HG03432 (cell line): Measurements from ENCODE around the gene LMX1A.

Experiments used
- ATAC-seq: cut with Tn5 transposase; IDR thresholded peaks from one replicate; pipeline ENCODE4 v1.9.1; 2021; ENCODE audit warnings: mild to moderate bottlenecking, moderate library complexity; ENCODE audit not compliant: unreplicated experiment

Gene LMX1A

DNA sequence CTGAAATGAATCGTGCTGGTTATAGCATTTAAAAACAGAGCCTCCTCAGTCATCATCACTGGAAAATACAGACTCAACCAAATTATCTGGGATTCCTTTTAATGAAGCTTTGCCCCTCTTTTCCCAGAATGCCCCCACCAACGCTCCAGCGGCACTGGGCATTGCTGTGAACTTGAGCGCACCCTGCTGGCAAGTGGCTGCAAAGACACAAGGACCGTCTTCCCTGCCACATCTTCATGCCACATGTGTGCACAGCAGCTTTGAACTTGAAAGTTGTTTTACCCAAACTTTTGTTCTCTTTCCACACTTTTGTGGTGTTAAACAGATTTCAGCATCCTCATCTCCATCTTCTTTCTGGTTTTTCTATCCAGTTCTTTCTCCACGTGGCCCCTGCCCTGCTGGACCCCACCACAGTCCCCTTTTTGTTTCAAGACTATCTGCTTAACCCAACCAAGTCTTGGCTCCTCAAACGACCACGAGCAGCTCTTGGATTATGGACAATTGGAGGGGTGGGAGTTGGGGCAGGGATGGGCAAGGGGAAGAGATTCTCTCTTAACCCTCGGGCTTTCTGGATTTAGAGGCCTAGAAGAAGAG lies 12.8 kb upstream of the LMX1A start:
- peak; percentile 71 for ATAC-seq

DNA sequence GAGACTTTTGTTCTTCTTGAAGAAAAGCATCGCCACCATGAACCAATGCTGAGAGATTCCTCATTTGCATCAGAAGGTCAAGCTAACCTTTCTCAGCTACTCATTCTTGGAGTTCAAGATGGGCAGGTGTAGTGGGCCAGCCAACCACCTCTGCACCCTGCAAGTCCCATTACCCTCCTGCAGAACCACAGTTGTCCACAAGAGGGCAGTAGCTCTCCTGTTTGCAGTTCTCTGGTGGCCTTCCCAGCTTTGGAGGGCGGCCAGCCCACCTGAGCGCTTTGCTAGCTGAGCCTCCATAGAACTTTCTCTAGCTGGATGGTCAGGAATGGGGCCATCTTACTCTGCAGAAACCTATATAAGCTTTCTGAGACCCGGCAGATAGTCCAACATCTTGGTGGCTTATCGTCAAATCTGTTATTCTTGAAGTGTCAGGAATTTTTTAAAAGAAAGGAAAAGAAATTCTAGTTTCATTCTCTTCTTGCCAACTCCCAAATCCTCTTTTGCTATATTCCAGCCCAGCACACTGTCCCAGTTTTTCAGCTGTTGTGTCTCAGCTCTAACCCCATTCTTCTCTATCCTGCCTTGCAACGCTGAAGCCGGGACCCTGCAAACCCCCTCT lies 11.0 kb upstream of the LMX1A start:
- peak; percentile 74 for ATAC-seq

DNA sequence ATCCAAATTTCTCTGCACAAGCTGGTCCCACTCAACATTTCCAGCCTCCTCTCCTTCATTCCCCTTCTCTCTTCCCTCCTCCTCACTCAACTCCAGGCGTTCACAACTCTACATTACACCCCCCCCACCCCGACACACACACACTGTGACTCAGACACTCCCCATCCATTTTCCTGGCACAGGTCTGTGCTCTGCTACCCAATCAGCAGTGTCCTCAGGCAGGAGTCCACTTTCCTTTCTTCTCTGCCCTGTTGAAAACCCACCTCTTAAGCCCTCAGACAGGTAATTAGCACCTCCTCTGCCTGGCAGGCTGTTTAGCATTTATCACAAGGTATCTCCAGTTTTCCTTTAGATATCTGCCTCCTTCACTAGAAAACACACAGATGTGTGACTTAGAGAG lies 8.8 kb upstream of the LMX1A start:
- ATAC-seq = no peak

DNA sequence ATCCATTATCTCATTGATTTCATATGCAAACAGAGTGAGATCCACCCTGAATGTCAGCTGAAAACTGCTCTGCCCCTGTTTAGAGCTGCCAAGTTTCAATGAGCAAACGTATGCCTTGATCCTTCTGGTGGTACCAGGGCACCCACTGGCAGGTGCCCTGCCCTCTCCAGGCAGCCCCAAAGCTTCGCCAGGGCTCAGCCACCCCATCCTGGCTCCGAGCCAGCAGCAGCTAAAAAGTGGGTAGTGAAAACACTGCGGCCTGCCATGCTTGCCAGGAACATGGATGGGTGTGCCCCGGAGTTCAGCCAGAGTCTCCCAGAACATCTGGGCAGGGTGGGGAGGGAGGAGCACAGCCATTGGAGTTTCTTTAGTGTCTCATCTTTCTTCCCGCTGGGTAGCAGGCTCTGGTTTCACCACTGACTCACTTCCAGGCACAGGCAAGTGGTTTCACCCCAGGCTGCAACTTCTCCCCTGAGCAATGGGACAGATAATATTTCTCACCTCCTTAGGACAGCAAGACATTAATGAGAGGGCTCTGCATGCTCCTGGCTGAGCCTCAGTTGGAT lies 8.1 kb upstream of the LMX1A start:
- no peak for ATAC-seq

DNA sequence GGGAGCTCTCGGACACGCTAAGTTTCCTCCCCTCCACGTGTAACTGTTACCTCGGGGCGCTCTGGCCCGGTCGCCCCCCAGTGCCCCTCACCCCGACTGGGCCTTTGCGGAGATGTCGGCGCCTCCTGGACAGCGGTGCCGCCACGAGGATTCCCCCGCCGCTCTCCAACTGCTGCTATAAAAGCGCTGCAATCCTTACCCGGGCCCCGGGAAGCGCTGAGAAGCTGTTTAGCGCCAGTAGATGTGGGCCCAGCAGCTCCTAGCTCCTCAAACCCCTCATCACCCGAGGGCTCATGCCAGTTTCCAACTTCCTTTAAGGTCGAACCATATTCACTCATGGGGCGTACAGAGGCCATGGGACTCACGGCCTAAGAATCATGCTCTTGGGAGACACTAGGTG lies 361 bp upstream of the LMX1A start:
- no peak for ATAC-seq

DNA sequence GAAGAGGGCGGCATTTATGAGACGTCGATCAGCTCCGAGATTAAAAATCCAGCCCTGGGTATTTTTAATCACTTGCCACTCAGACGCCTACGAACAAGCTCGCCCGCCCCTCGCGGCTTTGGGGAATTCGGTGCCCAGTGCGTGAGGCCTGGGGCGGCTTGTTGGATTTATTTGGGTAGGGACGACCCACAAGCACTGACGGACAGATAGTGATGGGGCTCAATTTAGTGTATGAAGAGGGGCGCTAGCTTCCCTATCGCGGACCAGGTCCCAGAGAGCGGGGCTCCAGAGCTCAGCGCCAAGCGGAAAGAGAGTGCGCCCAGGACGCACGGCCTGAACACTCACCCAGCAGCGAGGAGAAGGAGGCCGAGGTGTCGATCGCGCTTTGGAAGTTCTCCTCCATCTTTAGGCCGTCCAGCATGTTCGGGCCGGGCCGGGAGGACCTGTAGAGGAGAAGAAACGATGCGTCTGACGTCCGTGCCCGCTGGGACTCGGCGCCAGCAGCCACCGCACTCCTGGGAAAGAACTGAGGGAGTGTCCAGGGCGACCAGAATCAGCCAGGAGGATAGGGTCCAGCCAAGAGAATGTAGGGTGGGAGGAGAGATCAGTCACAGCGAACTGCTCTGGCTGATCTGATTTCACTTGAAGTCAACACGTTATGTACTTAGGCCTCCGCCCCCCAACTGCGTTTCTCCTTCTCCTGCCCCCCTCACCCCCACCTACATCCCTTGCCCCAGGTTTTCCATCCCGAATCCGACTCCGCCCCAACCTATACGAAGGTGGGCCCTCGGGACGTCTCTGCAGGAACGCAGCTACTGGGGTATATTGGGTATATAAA lies 1.2 kb downstream of the LMX1A start:
- no peak for ATAC-seq

DNA sequence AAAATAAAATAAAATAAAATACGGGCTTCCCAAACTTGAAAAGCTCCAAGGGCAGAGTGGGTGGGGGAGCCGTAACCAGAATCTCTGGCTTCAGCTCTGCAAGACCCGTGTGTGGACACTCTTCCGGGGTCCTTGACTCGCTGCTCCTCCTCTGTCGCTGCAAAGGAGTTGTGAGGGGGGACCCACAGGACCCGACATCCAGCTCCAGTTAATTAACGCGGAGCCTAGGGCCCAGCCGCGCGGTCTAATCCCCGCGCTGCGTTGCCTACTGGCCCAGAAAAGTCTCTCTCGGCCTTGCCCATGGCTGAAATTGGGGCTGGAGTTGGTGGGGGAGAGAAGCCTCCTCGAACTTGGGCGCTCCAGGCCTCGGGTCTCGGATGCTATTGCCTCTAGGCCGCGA lies 1.8 kb downstream of the LMX1A start:
- no peak for ATAC-seq

DNA sequence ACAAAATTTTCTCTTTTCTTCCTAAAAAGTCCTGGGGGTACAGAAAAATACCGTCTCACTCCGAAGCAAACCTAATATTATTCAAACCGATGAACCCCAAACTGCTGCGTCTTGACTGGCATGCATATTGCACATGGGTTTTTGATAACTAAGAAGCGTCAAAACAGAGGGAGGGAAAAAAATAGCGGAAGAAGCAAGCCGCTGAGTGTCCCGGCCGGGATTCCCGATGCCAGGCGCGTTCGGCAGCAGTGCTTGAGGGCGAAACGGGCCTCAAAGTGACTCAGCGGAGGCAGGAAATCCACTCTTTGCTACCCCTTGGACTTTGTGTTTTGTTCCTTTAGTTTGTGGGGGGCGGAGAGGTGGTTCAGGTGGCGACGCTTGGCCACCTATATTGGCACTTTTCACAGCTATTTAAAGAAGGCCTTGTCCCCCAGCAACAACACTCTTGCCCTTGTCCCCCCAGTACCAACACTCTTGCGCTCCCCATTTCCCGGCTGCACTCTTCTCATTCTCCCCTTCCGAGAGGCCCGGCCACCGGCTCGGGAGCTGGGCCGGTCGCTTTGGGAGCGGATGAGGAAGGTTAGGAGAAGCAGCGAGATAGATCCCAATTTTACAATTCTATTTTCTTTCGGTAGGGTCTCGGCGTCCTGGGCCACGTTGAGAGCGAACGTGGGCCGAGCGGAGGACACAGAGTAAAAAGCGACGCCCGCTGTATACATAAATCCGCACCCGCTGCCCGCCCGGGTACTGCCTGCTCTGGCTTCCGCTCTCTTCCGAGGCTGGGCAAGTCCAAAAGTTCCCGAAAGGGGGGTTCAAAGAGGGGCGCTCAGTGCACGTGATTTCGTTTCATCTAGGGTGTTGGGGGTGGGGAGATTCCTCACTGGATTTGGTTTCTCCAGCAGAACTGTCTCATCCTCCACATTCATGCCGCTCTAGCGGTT lies 2.5 kb downstream of the LMX1A start:
- no peak for ATAC-seq

DNA sequence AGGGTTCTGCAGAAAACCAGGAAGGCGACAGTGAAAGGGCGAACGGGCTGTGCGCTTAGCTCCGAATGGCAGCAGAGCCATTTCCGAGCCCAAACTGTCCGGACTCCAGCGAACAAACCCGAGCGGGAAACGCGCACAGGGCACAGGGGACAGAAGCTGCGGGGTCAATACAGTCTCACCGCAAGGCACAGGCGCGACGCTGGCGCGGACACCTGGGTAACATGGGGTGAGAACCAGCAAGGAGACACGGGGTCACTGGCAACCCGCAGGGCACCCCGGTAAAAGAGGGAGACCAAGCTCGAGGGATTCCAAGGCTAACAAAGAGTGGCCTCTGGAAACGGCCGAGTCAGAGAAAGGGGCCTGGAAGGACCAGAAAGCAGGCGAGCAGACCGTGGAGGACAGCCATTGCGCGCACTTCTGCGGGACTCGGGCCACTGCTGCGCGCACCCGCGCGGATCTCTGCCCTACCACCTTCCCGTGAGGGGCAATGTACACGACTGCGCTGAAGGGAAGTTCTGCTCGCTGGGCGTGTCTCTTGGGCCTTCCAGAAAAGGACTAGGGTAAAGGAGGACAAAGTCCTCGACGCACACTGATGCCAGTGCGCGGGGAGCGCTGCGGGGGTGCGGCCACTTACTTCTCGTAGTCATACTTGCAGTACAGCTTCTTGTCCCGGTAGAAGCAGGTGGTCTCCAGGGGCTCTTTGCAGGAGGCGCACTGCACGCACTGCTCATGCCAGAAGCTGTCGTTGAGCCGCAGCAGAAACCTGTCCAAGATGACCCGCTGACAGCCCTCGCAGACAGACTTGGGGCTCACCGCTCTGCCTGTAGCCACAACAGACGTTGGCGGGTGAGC lies 3.8 kb downstream of the LMX1A start:
- no peak for ATAC-seq

DNA sequence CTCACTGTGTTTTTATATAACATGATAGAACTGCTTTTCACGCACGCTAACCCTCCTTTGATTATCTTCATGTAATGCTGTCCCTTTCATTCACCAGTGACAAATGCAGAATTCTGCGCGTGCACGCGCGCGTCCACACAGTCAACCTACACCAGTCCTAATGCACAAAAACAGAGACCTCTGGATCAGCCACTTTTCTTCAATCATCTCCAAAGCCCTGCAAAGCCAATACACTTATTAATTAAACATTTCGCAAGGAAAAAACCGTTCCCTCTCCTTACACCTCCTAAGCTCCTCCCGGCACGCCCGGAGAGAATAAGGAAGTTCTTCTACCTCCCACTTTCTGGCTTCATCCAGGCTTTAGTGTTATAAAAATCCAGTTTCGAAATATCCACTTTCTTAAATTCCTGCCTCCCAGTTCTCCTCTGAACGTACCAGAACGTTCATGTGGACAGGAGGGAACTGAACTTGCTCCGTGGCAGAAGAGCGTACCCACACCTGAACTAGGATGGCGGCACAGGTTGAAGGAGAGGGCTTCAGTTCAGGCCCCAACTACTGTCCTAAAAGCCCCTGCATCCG lies 4.6 kb downstream of the LMX1A start:
- no peak for ATAC-seq

DNA sequence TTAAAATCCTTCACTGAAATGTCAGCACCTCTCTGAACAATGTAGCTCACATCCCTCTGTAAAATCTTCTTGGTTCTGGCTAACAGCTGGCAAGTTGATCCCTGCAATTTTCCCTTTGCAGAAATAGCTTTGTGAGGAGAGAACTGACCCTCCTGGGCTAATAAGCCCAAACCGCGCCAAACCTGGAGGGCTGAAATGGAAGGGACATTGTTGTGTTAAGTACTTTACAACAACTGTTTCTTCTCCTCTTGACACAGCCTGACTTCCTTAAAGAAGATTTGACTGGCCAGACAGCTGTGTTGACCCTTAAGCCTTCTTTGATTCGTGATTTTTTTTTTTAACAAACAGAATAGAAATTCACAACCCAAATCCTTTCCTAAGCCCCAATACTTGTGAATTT lies 5.7 kb downstream of the LMX1A start:
- ATAC-seq = no peak

DNA sequence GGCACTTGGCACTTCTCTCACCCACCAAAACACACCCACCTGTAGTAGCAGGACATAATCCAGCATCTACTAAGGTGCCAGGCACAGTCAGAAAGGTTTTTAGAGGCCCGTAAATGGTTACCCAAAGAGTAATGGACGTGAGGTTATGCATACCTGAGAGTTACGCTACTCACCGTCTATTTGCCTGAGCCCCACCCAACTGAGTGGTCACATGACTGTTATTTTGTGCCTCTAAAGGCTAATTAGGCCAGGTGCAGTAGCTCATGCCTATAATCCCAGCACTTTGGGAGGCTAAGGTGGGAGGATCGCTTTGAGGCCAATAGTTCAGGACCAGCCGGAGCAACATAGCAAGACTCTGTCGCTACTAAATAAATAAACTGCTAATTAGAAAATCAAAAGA lies 11.0 kb downstream of the LMX1A start:
- no peak for ATAC-seq

DNA sequence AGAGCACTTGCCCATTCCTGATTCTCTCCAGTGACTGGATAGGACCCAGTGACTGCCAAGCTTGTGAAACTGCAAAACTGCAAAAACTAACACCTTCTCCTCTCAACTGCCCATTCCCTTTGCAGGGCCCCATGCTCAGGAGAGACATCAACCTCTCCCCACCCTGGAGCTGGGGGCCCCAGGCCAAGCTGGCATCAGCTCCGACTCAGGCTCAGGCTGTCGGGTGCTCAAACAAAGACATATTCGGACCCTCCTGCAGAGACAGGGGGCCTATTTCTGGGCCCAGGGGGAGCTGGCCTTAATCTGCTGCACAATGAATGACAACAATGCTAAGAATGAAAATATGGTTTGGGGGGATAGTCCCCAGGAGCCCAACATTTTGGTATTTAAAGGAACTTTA lies 11.8 kb downstream of the LMX1A start:
- no peak for ATAC-seq

DNA sequence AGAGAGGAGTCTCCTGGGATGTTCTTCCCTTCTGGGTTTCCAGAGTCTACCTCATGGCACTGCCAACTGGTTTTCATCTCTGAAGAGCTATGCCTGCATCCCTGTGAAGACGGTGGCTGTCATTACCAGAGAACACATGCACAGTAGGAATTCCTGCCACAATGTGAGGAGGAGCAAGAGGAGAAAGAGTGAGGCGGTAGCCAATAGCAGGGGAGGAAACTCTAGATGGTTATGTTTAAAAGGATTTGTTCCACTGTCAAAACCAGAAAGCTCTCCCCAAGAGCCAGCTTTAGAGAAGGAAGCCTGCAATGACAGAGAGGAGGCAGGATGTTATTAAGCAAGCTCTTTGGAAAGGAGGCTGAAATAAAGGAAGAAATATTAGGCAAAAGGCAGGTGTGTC lies 12.3 kb downstream of the LMX1A start:
- no peak for ATAC-seq

DNA sequence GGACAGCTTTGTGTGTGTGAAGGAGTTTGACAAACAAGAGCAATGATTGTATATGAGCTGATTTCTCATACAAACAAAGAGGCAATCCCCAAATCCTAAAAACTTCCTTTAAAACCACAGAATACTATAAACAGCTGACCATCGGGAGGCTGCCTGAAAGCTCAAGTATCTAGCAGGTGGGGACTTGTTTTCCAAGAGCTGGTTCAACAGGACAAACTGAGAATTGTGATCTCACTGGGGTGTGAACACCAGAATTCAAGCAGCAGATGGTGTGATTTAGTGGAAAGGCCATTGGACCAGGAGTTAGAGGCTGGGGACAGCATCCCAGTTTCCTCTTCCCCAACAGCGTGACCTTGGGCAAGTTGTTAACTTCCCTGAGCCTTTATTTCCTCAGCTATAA lies 13.9 kb downstream of the LMX1A start:
- ATAC-seq = no peak

DNA sequence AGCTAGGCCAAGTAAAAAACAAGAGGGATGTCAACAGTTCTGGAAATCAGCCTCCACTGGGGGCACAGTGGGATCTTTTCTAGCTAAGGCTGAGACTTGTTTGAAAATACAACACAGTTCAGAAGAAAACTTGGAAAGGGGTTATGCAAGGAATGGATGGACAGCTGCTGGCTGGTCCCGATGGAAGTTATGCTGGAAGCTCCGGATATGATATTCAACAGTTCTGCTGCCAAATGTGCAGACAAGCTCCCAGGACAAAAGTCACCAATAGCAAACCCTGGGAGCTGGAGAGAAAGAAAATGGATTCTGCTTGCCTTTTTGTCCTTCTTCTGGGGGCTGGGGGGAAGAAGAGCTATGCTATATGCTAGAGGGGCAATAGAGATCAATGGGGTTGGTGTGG lies 14.3 kb downstream of the LMX1A start:
- no peak for ATAC-seq

DNA sequence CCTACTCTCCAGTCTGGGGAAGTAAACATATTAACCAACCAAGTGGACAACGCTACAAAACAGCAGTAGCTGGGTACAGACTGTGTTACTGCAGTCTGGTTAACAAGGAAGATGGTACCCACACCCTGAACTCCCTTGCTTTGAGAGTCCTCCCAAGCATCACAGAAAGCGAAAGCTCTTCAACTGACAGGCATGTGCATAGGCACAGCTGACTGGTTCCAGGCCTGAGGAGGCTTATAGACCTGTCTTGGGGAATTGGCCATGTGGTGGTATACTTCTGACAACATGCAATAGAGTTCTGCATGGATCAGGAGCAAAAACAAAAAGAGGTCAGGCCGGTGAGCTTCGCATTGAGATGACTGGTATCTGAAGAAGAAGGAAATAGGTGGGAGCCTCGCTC lies 17.4 kb downstream of the LMX1A start:
- ATAC-seq = no peak

DNA sequence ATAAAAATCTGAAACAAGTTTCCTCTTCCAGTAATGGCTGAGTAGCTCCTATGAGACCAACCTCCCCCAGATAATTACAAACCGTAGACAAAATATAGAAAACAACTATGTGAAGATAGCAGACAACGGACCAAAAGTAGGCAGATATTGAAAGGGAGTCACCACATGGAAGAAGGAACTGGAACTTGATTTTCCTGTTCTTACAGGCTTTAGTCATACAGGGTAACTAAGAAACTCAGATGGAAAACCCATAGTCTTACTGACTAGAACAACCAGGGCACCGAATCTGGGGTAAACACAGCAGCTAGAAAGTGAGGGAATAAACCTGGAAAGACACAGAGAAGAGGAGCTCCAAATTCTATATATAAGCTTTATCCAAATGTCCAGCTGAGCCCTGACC lies 26.0 kb downstream of the LMX1A start:
- no peak for ATAC-seq

DNA sequence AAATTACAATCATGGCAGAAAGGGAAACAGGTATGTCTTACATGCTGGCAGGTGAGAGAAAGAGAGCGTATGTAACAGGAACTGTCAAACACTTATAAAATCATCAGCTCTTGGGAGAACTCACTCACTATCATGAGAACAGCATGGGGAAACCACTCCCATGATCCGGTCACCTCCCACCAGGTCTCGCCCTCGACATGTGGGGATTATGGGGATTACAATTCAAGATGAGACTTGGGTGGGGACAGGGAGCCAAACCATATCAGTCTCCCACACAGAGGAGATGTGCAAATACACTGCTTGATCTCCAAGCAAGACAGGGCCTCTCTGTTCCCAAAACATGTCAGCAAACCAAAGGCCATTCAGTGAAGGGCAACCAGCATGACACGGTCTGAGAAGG lies 27.4 kb downstream of the LMX1A start:
- no peak for ATAC-seq

DNA sequence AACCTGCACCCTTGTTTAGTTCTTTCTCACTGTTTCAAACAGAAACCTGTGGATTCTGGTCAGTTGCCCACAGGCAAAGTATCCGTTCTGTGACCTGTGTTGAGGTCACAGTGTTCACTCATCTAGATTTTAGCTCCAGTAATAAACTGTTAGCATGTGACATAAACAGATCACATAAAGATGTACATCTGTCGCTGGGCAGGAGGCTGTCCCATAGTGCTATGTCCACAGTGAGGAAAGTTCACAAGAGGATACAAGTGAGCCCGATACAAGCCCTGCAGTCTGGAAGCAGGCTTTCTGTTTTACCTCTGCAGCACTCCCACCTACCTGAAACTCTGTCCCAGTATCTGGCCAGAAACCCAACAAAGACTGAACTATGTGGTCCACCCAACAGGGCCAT lies 28.4 kb downstream of the LMX1A start:
- ATAC-seq = no peak
